HG02885 (cell line): ENCODE measurements around the gene PDYN.
A peak's percentile ranks its signal among the peaks of the same experiment; 100 is the strongest.

Experiments used
- ATAC-seq: cut with Tn5 transposase; IDR thresholded peaks from one replicate; pipeline ENCODE4 v1.9.1; 2021; ENCODE audit warnings: mild to moderate bottlenecking; ENCODE audit not compliant: unreplicated experiment, poor library complexity

Gene PDYN

GRCh38 chr20:1953621-1954020 lies 40.2 kb downstream of the PDYN start:
- ATAC-seq = no peak

GRCh38 chr20:1952737-1953530 lies 40.9 kb downstream of the PDYN start:
- ATAC-seq = peak; percentile 50

- no peak for ATAC-seq
These were observed 42.3 kb downstream of the PDYN start for GRCh38 chr20:1951436-1952115.

GRCh38 chr20:1950836-1951235 lies 43.0 kb downstream of the PDYN start:
- ATAC-seq = no peak

GRCh38 chr20:1949347-1950100 lies 44.3 kb downstream of the PDYN start:
- ATAC-seq = no peak

- no peak for ATAC-seq
These were observed 46.4 kb downstream of the PDYN start for GRCh38 chr20:1947535-1947846.

- ATAC-seq = no peak
These were observed 46.9 kb downstream of the PDYN start for GRCh38 chr20:1946762-1947534.

GRCh38 chr20:1946442-1946761 lies 47.5 kb downstream of the PDYN start:
- no peak for ATAC-seq

GRCh38 chr20:1945660-1946059 lies 48.2 kb downstream of the PDYN start:
- ATAC-seq = no peak

GRCh38 chr20:1945134-1945618 lies 48.7 kb downstream of the PDYN start:
- ATAC-seq = no peak

- no peak for ATAC-seq
These were observed 49.3 kb downstream of the PDYN start for GRCh38 chr20:1944345-1945091.

- ATAC-seq = no peak
These were observed 50.4 kb downstream of the PDYN start for GRCh38 chr20:1943275-1944002.

- ATAC-seq = no peak
These were observed 51.2 kb downstream of the PDYN start for GRCh38 chr20:1942486-1943274.

- ATAC-seq = no peak
These were observed 51.8 kb downstream of the PDYN start for GRCh38 chr20:1942061-1942460.

- ATAC-seq = no peak
These were observed 52.6 kb downstream of the PDYN start for GRCh38 chr20:1941226-1941625.

GRCh38 chr20:1940581-1940980 lies 53.3 kb downstream of the PDYN start:
- ATAC-seq = no peak

- no peak for ATAC-seq
These were observed 54.6 kb downstream of the PDYN start for GRCh38 chr20:1939270-1939595.

GRCh38 chr20:1938464-1939269 lies 55.2 kb downstream of the PDYN start:
- ATAC-seq = no peak
